Measurements from ENCODE around the gene CIAO3.
A peak's percentile ranks its signal among the peaks of the same experiment; 100 is the strongest.

CIAO3 gene

GRCh38 chr16:734208-734980 is 6.4 kb downstream of the CIAO3 start:
- no peak for DNase-seq

- no peak for DNase-seq
Measured at GRCh38 chr16:733382-734207, 7.2 kb downstream of the CIAO3 start.

- DNase-seq = no peak
Measured at GRCh38 chr16:732936-733335, 7.9 kb downstream of the CIAO3 start.

GRCh38 chr16:732332-732731 is 8.5 kb downstream of the CIAO3 start:
- no peak for DNase-seq

GRCh38 chr16:730666-731509 is 9.9 kb downstream of the CIAO3 start:
- no peak for DNase-seq

- no peak for DNase-seq
Measured at GRCh38 chr16:729768-730665, 10.8 kb downstream of the CIAO3 start.

GRCh38 chr16:728890-729744 is 11.7 kb downstream of the CIAO3 start:
- DNase-seq = no peak

GRCh38 chr16:728131-728889 is 12.5 kb downstream of the CIAO3 start:
- peak; percentile 73 to 85 (median 84) for DNase-seq

GRCh38 chr16:727291-727977 is 13.4 kb downstream of the CIAO3 start:
- peak in 2 of 3 experiments; percentile 47 to 52 for DNase-seq

GRCh38 chr16:726438-727290 is 14.1 kb downstream of the CIAO3 start, which contains the start of the genes CCDC78 and HAGHL:
Gene CCDC78, minus strand, starts transcription at chr16:726443. Its CDS starts 76 bp downstream, at chr16:726367.
Gene HAGHL, plus strand, starts transcription at chr16:727106. Its CDS starts 404 bp downstream, at chr16:727510.
- DNase-seq = peak; percentile 34 to 47 (median 39)

- no peak for DNase-seq
Measured at GRCh38 chr16:726188-726437, 14.7 kb downstream of the CIAO3 start.

GRCh38 chr16:725463-726187 is 15.2 kb downstream of the CIAO3 start:
- no peak for DNase-seq

- DNase-seq = no peak
Measured at GRCh38 chr16:725041-725376, 15.8 kb downstream of the CIAO3 start.

GRCh38 chr16:724188-725040 is 16.4 kb downstream of the CIAO3 start:
- DNase-seq = no peak

- DNase-seq = no peak
Measured at GRCh38 chr16:723695-724094, 17.1 kb downstream of the CIAO3 start.

- no peak for DNase-seq
Measured at GRCh38 chr16:722835-723633, 17.8 kb downstream of the CIAO3 start.

Data from NCI-H1417 (cell line).